ENCODE measurements around the gene FAM3A.

- TF ChIP-seq CTCF (conservative IDR thresholded peaks at IDR 0.05; ENCODE audit: low read length) (no peak), EZH2phosphoT487 (IDR thresholded peaks at IDR 0.05; ENCODE audit: borderline replicate concordance) (no peak)
Observed at GRCh38 chrX:154516656-154517100, 646 bp upstream of the FAM3A start.

Measured in Loucy (cell line).